Left ventricle myocardium inferior (tissue), 1 donor: ENCODE measurements around the gene RPL10A. TPM values are rescaled to one million over a fixed set of nuclear protein-coding genes. Genes with fewer than 3 reads are reported as not detected.
"Not testable (repeated sequence)": the region's sequence is repeated elsewhere in the genome, so short reads cannot be mapped to it uniquely, and the experiment has no call there.

Experiments
- DNase-seq: peaks from one replicate; pipeline ENCODE4 v3.0.0-alpha.2; 2020
- H3K27ac ChIP-seq: fragments of 200-600 bp; replicated peaks from 2 replicates; pipeline ENCODE4 v1.8.0; 2021
- H3K27me3 ChIP-seq: fragments of 200-600 bp; 2 replicates; pipeline ENCODE4 v1.8.0; 2021; ENCODE audit warnings: low read depth
- H3K36me3 ChIP-seq: fragments of 200-600 bp; 2 replicates; pipeline ENCODE4 v1.8.0; 2021
- H3K4me1 ChIP-seq: fragments of 200-600 bp; 2 replicates; pipeline ENCODE4 v1.8.0; 2021
- H3K4me3 ChIP-seq: fragments of 200-600 bp; 2 replicates; pipeline ENCODE4 v1.8.0; 2021; ENCODE audit warnings: mild to moderate bottlenecking, moderate library complexity
- H3K9me3 ChIP-seq: fragments of 200-600 bp; replicated peaks from 2 replicates; pipeline ENCODE4 v1.8.0; 2021
- CTCF ChIP-seq: fragments of 200-600 bp; IDR thresholded peaks from 2 replicates; pipeline ENCODE4 v1.8.0; 2021; ENCODE audit warnings: antibody characterized with exemption, mild to moderate bottlenecking, borderline replicate concordance
- intact Hi-C: fragments of 100-400 bp; cut with micrococcal nuclease; formaldehyde crosslinking; loops from one replicate; pipeline ENCODE4 v1.11.0; 2022
- total RNA-seq: library from RNA; stranded (reverse); fragmentation: NEBNext Ultra II Directional; extraction: Animal tissue kit (Norgen Biotek cat#: 25700); gene quantifications from one replicate; pipeline ENCODE4 v1.2.1, GENCODE V29; 2021
- donor health status: DM: no; HTN: yes; CAD: no; lungs with severe emphysema.

Gene RPL10A
- total RNA-seq, 1 donor from 2014 or later: 552 TPM

- peak; percentile 37 for DNase-seq
- no peak for TF ChIP-seq CTCF
- Histone ChIP-seq H3K4me3 (no peak overlapping the region), H3K27me3 (no peaks in the 10 kb centered on the region), H3K36me3 (no peaks in the 10 kb centered on the region), H3K4me1 (peaks cover 13% of the 10 kb centered on the region), H3K27ac (peak overlapping the region; percentile 38), H3K9me3 (peaks cover 3% of the 10 kb centered on the region)
- intact Hi-C loops: no loop called here
Measured at GRCh38 chr6:35435074-35435837, 32.9 kb upstream of the RPL10A start.

DNA sequence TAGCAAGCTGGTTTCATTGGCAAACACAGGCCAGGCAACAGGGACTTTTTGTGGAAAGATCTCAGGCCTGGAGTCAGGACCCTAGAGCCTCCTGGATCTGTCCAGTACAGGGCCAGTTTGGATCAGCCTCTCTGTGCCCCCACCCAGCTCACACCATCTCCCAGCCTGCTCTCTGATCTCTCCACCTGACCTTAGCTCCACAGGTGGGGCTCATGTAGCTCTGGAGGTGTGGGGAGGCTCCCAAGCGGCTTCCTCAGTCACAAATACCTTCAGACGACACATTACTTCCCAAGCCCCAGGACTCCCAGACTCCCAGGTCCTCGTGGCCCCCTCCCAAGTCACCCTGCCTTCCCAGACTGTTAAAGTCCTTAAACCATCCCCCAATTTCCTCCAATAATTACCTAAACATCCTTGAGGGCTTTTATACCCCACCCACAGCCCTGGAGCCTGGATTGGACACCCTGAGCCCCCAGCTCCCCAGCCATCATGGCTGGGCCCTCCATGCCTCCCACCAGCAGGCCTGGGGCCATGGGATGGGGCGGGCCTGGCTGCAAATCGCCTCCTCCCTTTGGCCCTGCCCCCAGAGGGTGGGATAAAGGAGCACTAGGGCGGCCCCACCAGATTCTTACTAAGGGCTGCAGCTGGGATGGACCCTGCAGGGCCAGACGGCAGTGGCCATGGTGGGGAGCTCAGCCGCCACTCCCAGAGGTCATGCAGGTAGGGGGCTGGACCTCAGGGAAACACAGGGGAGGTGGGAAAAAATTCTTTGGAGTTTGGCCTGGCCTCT is 31.9 kb upstream of the RPL10A start:
- Histone ChIP-seq H3K4me3 (no peak overlapping the region), H3K36me3 (no peaks in the 10 kb centered on the region), H3K4me1 (peaks cover 13% of the 10 kb centered on the region), H3K27me3 (no peaks in the 10 kb centered on the region), H3K9me3 (no peaks in the 10 kb centered on the region), H3K27ac (no peak overlapping the region)
- intact Hi-C loops: no loop called here
- TF ChIP-seq CTCF: no peak
- no peak for DNase-seq

DNA sequence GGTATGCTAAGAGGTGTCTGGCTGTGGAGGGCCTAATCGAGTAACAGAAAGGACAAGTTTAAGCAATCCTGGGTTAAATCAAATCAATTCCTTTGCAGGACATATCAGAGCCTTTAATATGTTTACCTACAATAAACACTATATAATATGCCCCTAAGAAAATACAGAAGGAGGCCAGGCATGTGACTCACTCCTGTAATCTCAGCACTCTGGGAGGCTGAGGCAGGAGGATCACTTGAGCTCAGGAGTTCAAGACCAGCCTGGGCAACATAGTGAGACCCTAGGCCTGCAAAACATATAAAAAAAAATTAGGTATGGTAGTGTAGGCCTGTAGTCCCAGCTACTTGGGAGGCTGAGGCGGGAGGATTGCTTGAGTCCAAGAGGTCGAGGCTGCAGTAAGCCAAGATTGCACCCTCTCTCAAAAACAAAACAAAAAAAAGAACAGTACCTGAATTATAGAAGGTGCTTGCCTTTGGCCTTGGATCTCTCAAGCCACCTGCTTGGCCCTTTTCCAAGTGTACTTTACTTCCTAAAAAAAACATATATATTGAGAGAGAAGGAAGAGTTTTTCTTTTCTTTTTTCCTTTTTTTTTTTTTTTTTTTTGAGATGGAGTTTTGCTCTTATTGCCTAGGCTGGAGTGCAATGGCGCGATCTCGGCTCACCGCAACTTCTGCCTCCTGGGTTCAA is 29.7 kb upstream of the RPL10A start:
- H3K4me1 ChIP-seq: peaks cover 13% of the 10 kb centered on the region
- H3K9me3 ChIP-seq, H3K4me3 ChIP-seq, H3K27ac ChIP-seq, H3K27me3 ChIP-seq, DNase-seq, H3K36me3 ChIP-seq, intact Hi-C loops: not testable (repeated sequence)

GRCh38 chr6:35439308-35439707 is 28.9 kb upstream of the RPL10A start:
- Histone ChIP-seq H3K36me3 (no peaks in the 10 kb centered on the region), H3K4me3 (no peak overlapping the region), H3K9me3 (no peaks in the 10 kb centered on the region), H3K27me3 (no peaks in the 10 kb centered on the region), H3K4me1 (peaks cover 13% of the 10 kb centered on the region), H3K27ac (no peak overlapping the region)
- no peak for TF ChIP-seq CTCF
- DNase-seq: no peak
- intact Hi-C loops: no loop called here

GRCh38 chr6:35441205-35441604 is 27.0 kb upstream of the RPL10A start:
- no peak for TF ChIP-seq CTCF
- Histone ChIP-seq H3K4me1 (no peaks in the 10 kb centered on the region), H3K27me3 (no peaks in the 10 kb centered on the region), H3K4me3 (no peak overlapping the region), H3K27ac (no peak overlapping the region), H3K36me3 (no peaks in the 10 kb centered on the region), H3K9me3 (no peaks in the 10 kb centered on the region)
- intact Hi-C loops: no loop called here
- DNase-seq: no peak
